HG03175 (cell line): ENCODE measurements around the gene GNAL.
"Not testable (repeated sequence)": the region's sequence is repeated elsewhere in the genome, so short reads cannot be mapped to it uniquely, and the experiment has no call there.

Experiments
- ATAC-seq: cut with Tn5 transposase; IDR thresholded peaks from one replicate; pipeline ENCODE4 v1.9.1; 2021; ENCODE audit warnings: mild to moderate bottlenecking, moderate library complexity; ENCODE audit not compliant: unreplicated experiment

The GNAL gene

GRCh38 chr18:11688972-11689668 is at the start of gene GNAL:
Gene GNAL, plus strand, starts transcription at chr18:11689264. Its CDS starts 300 bp downstream, at chr18:11689564.
- ATAC-seq, result peak; percentile 74

- ATAC-seq, result not testable (repeated sequence)
These were observed 41.8 kb upstream of the GNAL start for GRCh38 chr18:11647310-11647709.

- ATAC-seq, result not testable (repeated sequence)
These were observed 41.3 kb upstream of the GNAL start for GRCh38 chr18:11647804-11648203.

- ATAC-seq, result no peak
These were observed 39.2 kb upstream of the GNAL start for GRCh38 chr18:11649839-11650238.

GRCh38 chr18:11651899-11652298 is 37.2 kb upstream of the GNAL start:
- ATAC-seq, result no peak

- ATAC-seq, result no peak
These were observed 35.5 kb upstream of the GNAL start for GRCh38 chr18:11653521-11653920.

- no peak for ATAC-seq
These were observed 34.1 kb upstream of the GNAL start for GRCh38 chr18:11654736-11655605.

- ATAC-seq, result no peak
These were observed 33.5 kb upstream of the GNAL start for GRCh38 chr18:11655606-11655932.

- ATAC-seq, result no peak
These were observed 31.9 kb upstream of the GNAL start for GRCh38 chr18:11657152-11657551.

GRCh38 chr18:11657554-11657953 is 31.5 kb upstream of the GNAL start:
- no peak for ATAC-seq

- no peak for ATAC-seq
These were observed 31.0 kb upstream of the GNAL start for GRCh38 chr18:11658019-11658418.

- ATAC-seq, result no peak
These were observed 30.1 kb upstream of the GNAL start for GRCh38 chr18:11658989-11659388.

- ATAC-seq, result no peak
These were observed 28.4 kb upstream of the GNAL start for GRCh38 chr18:11660691-11661090.

GRCh38 chr18:11661430-11661829 is 27.6 kb upstream of the GNAL start:
- ATAC-seq, result no peak

GRCh38 chr18:11663439-11664029 is 25.5 kb upstream of the GNAL start:
- ATAC-seq, result no peak

GRCh38 chr18:11664286-11664685 is 24.8 kb upstream of the GNAL start:
- no peak for ATAC-seq

GRCh38 chr18:11665146-11665545 is 23.9 kb upstream of the GNAL start:
- ATAC-seq, result no peak

- ATAC-seq, result no peak
These were observed 23.5 kb upstream of the GNAL start for GRCh38 chr18:11665587-11665986.

- no peak for ATAC-seq
These were observed 22.9 kb upstream of the GNAL start for GRCh38 chr18:11666176-11666575.

- ATAC-seq, result no peak
These were observed 22.2 kb upstream of the GNAL start for GRCh38 chr18:11666831-11667230.

- no peak for ATAC-seq
These were observed 21.5 kb upstream of the GNAL start for GRCh38 chr18:11667578-11667977.
